ENCODE measurements around the gene PGAM2.

Gene PGAM2

GRCh38 chr7:44080686-44081265 is 15.4 kb upstream of the PGAM2 start:
- DNase-seq (ENCODE audit: extremely low read depth, insufficient read length) = no peak
- TF ChIP-seq CTCF (IDR thresholded peaks at IDR 0.05; ENCODE audit: insufficient read depth, low read length, poor library complexity, severe bottlenecking) = no peak
- Histone ChIP-seq H3K27me3 (replicated peaks; ENCODE audit: control insufficient read depth, insufficient read depth, low read length) (no peaks in the 10 kb centered on the region), H3K36me3 (ENCODE audit: control insufficient read depth, insufficient read depth, low read length) (peaks cover 34% of the 10 kb centered on the region), H3K4me3 (replicated peaks; ENCODE audit: low read depth, low read length) (peak overlapping the region; percentile 94)

GRCh38 chr7:44080118-44080517 is 14.8 kb upstream of the PGAM2 start:
- Histone ChIP-seq H3K4me3 (replicated peaks; ENCODE audit: low read depth, low read length) (no peak overlapping the region), H3K27me3 (replicated peaks; ENCODE audit: control insufficient read depth, insufficient read depth, low read length) (no peaks in the 10 kb centered on the region), H3K36me3 (ENCODE audit: control insufficient read depth, insufficient read depth, low read length) (peaks cover 39% of the 10 kb centered on the region)
- no peak for TF ChIP-seq CTCF (IDR thresholded peaks at IDR 0.05; ENCODE audit: insufficient read depth, low read length, poor library complexity, severe bottlenecking)
- DNase-seq (ENCODE audit: extremely low read depth, insufficient read length) = no peak

- no peak for TF ChIP-seq CTCF (IDR thresholded peaks at IDR 0.05; ENCODE audit: insufficient read depth, low read length, poor library complexity, severe bottlenecking)
Observed at GRCh38 chr7:44079331-44080021, 14.1 kb upstream of the PGAM2 start.

GRCh38 chr7:44078521-44078920 is 13.2 kb upstream of the PGAM2 start:
- Histone ChIP-seq H3K36me3 (ENCODE audit: control insufficient read depth, insufficient read depth, low read length) (peaks cover 45% of the 10 kb centered on the region), H3K27me3 (replicated peaks; ENCODE audit: control insufficient read depth, insufficient read depth, low read length) (no peaks in the 10 kb centered on the region), H3K4me3 (replicated peaks; ENCODE audit: low read depth, low read length) (no peak overlapping the region)
- TF ChIP-seq CTCF (IDR thresholded peaks at IDR 0.05; ENCODE audit: insufficient read depth, low read length, poor library complexity, severe bottlenecking) = no peak
- DNase-seq (ENCODE audit: extremely low read depth, insufficient read length) = no peak

More at GRCh38 chr7:44079331-44080021, 14.1 kb upstream of the PGAM2 start:
- DNase-seq (ENCODE audit: extremely low read depth, insufficient read length) = no peak
- Histone ChIP-seq H3K36me3 (ENCODE audit: control insufficient read depth, insufficient read depth, low read length) (peaks cover 39% of the 10 kb centered on the region), H3K4me3 (replicated peaks; ENCODE audit: low read depth, low read length) (no peak overlapping the region), H3K27me3 (replicated peaks; ENCODE audit: control insufficient read depth, insufficient read depth, low read length) (no peaks in the 10 kb centered on the region)

GRCh38 chr7:44077681-44078091 is 12.3 kb upstream of the PGAM2 start:
- no peaks in the 10 kb centered on the region for H3K27me3 ChIP-seq (replicated peaks; ENCODE audit: control insufficient read depth, insufficient read depth, low read length)
- DNase-seq (ENCODE audit: extremely low read depth, insufficient read length) = no peak
- no peak for TF ChIP-seq CTCF (IDR thresholded peaks at IDR 0.05; ENCODE audit: insufficient read depth, low read length, poor library complexity, severe bottlenecking)
- peaks cover 53% of the 10 kb centered on the region for H3K36me3 ChIP-seq (ENCODE audit: control insufficient read depth, insufficient read depth, low read length)
- no peak overlapping the region for H3K4me3 ChIP-seq (replicated peaks; ENCODE audit: low read depth, low read length)
